B cell (primary cell): ENCODE results near the gene KDM6B. TPM values are rescaled to one million over a fixed set of nuclear protein-coding genes. Genes with fewer than 3 reads are reported as not detected.

Experiments used
- ATAC-seq: fragments of 200-7000 bp; cut with Tn5 transposase; one replicate; pipeline ENCODE4 v1.10.0; 2021; ENCODE audit warnings: low read depth, mild to moderate bottlenecking, moderate number of reproducible peaks, moderate library complexity
- CTCF ChIA-PET: fragments of 350-600 bp; sonication (Branson Sonifier 250); formaldehyde crosslinking; loops from one replicate; lab custom pipeline; 2021; ENCODE audit warnings: antibody characterized with exemption, inconsistent platforms; lab: Charles Lee
- POLR2A ChIA-PET: fragments of 350-600 bp; sonication (Branson Sonifier 250); formaldehyde crosslinking; loops from one replicate; lab custom pipeline; 2021; ENCODE audit warnings: antibody characterized with exemption; lab: Charles Lee
- DNase-seq: peaks from one replicate; pipeline ENCODE4 v3.0.0; 2013
- H2AFZ ChIP-seq: 2 replicates; pipeline ENCODE4 v1.6.1; 2012; ENCODE audit warnings: mild to moderate bottlenecking, low read depth, low read length; ENCODE audit not compliant: insufficient read depth, poor library complexity, severe bottlenecking
- H3K27ac ChIP-seq, 2 donors: 1 replicate in 1 of 2; 2 replicates in 1 of 2; pipeline ENCODE4 v1.5.1; 2012 to 2013; ENCODE audit warnings: low read length in 2 of 2, mild to moderate bottlenecking in 2 of 2, moderate library complexity in 1 of 2
- H3K27me3 ChIP-seq, 4 experiments: fragments of 200-600 bp in 1 of 4; sonication (generic) in 1 of 4; replicated peaks in 1 of 4; 1 replicate in 2 of 4; 2 replicates in 2 of 4; pipeline versions ENCODE4 v1.6.1 to v1.7.0; 2013 to 2016; ENCODE audit warnings: low read length in 3 of 4, mild to moderate bottlenecking in 2 of 4, mixed read lengths in 1 of 4, moderate library complexity in 1 of 4; ENCODE audit not compliant: insufficient read depth in 4 of 4, control insufficient read depth in 3 of 4; ENCODE audit errors: control extremely low read depth in 1 of 4
- H3K36me3 ChIP-seq, 2 experiments: replicated peaks in 1 of 2; 1 replicate in 1 of 2; 2 replicates in 1 of 2; pipeline versions ENCODE4 v1.6.1 to v1.7.1; 2013; ENCODE audit warnings: low read length in 1 of 2; ENCODE audit not compliant: insufficient read depth in 2 of 2, control insufficient read depth in 1 of 2; ENCODE audit errors: control extremely low read depth in 1 of 2, extremely low read depth in 1 of 2
- H3K4me1 ChIP-seq, 2 donors: fragments of 200-600 bp in 1 of 2; sonication (generic) in 1 of 2; 1 replicate in 1 of 2; 2 replicates in 1 of 2; pipeline versions ENCODE4 v1.5.1 to v1.6.1; 2013 to 2017; ENCODE audit warnings: low read length in 2 of 2; ENCODE audit not compliant: control insufficient read depth in 2 of 2, insufficient read depth in 2 of 2
- H3K4me2 ChIP-seq: replicated peaks from 2 replicates; pipeline ENCODE3; 2012; ENCODE audit warnings: mild to moderate bottlenecking, low read depth, low read length; ENCODE audit not compliant: poor library complexity, severe bottlenecking
- H3K4me3 ChIP-seq, 5 experiments: fragments of 200-600 bp in 1 of 5; sonication (generic) in 1 of 5; 1 replicate in 3 of 5; 2 replicates in 2 of 5; pipeline versions ENCODE4 v1.5.1 to v1.7.0; 2011 to 2016; ENCODE audit warnings: low read length in 4 of 5, mild to moderate bottlenecking in 4 of 5, low read depth in 2 of 5, control low read depth in 1 of 5, moderate library complexity in 1 of 5; ENCODE audit not compliant: insufficient read depth in 1 of 5; ENCODE audit errors: control extremely low read depth in 1 of 5, extremely low read depth in 1 of 5
- H3K79me2 ChIP-seq: fragments of 200-600 bp; sonication (generic); one replicate; pipeline ENCODE4 v1.6.0; 2016; ENCODE audit warnings: low read length; ENCODE audit not compliant: control insufficient read depth, insufficient read depth
- H3K9ac ChIP-seq: fragments of 200-600 bp; sonication (generic); 2 replicates; pipeline ENCODE4 v1.6.1; 2017; ENCODE audit warnings: mild to moderate bottlenecking, low read length, moderate library complexity
- H3K9me3 ChIP-seq, 3 donors: one replicate each; pipeline versions ENCODE4 v1.6.1 to v1.7.1; 2013; ENCODE audit warnings: low read length in 2 of 3; ENCODE audit not compliant: control insufficient read depth in 2 of 3, insufficient read depth in 1 of 3; ENCODE audit errors: control extremely low read depth in 1 of 3
- H4K20me1 ChIP-seq: 2 replicates; pipeline ENCODE4 v1.6.0; 2012; ENCODE audit warnings: mild to moderate bottlenecking, low read length; ENCODE audit not compliant: insufficient read depth, control insufficient read depth, poor library complexity, severe bottlenecking
- H3K27ac Mint-ChIP-seq: one replicate; pipeline ENCODE4 v1.8.0; 2021; ENCODE audit warnings: mixed read lengths
- H3K27me3 Mint-ChIP-seq: one replicate; pipeline ENCODE4 v1.8.0; 2021; ENCODE audit warnings: mixed read lengths
- H3K4me1 Mint-ChIP-seq: one replicate; pipeline ENCODE4 v1.8.0; 2021; ENCODE audit warnings: mixed read lengths
- H3K4me3 Mint-ChIP-seq: one replicate; pipeline ENCODE4 v1.8.0; 2021; ENCODE audit warnings: mixed read lengths
- H3K9me3 Mint-ChIP-seq: one replicate; pipeline ENCODE4 v1.8.0; 2022; ENCODE audit warnings: mixed read lengths; ENCODE audit not compliant: insufficient read depth
- CTCF ChIP-seq: fragments of 200-600 bp; IDR thresholded peaks from one replicate; pipeline ENCODE4 v1.8.0; 2022; ENCODE audit warnings: antibody characterized with exemption, mild to moderate bottlenecking
- EZH2 ChIP-seq: IDR thresholded peaks from 2 replicates; pipeline ENCODE4 v1.6.1; 2012; ENCODE audit warnings: borderline replicate concordance, low read depth, mild to moderate bottlenecking, moderate library complexity, low read length; ENCODE audit not compliant: insufficient read depth, poor library complexity, severe bottlenecking
- WGBS: methylation state at CpG from one replicate; pipeline ENCODE4 v1.1.5; 2013; ENCODE audit warnings: missing lambda C conversion rate; ENCODE audit not compliant: insufficient coverage; 5-methylcytosine and 5-hydroxymethylcytosine counted together
- intact Hi-C: fragments of 100-400 bp; cut with micrococcal nuclease; formaldehyde crosslinking; loops from one replicate; pipeline ENCODE4 v1.10.0; 2022
- polyA plus RNA-seq: library from polyadenylated mRNA; depleted of rRNA; stranded (reverse); fragments of >200 nt; gene quantifications from 2 replicates; pipeline ENCODE4 v1.2.3, GENCODE V29; 2012
- total RNA-seq, 2 donors: library from RNA; stranded (reverse); fragments of 120-200 nt in 1 of 2; gene quantifications; 1 replicate in 1 of 2; 2 replicates in 1 of 2; pipeline versions ENCODE4 v1.2.3 to v1.2.4, GENCODE V29; 2013 to 2022

The KDM6B gene
- total and polyA plus RNA-seq, 2 donors (not counting 1 experiment from before 2014, with no cell fraction given) = 18.6 to 110 TPM

- Mint-ChIP-seq H3K4me3 (no peak overlapping the region), H3K27ac (no peak overlapping the region)
- peak; percentile 42 for DNase-seq
Observed at GRCh38 chr17:7854078-7854777, 20.2 kb downstream of the KDM6B start.

More at GRCh38 chr17:7854078-7854777, 20.2 kb downstream of the KDM6B start:
- intact Hi-C loops = no loop called here
- no peak overlapping the region for H3K27ac ChIP-seq
- TF ChIP-seq CTCF (no peak), EZH2 (no peak)
- peaks cover 27 to 45% of the 10 kb centered on the region in 2 donors for H3K4me1 ChIP-seq
- H3K9ac ChIP-seq = no peak overlapping the region
- WGBS = 88% methylated on average over 4 of the region's 31 CpGs
- no peak overlapping the region for H3K4me2 ChIP-seq
- no peak for ATAC-seq
- H3K4me3 ChIP-seq = no peak overlapping the region
- H3K36me3 ChIP-seq = peaks cover 0 to 17% of the 10 kb centered on the region in 2 experiments
- H3K79me2 ChIP-seq = peaks cover 9% of the 10 kb centered on the region
- POLR2A ChIA-PET = no interaction called here
- no peak overlapping the region for H2AFZ ChIP-seq
- H3K4me1 Mint-ChIP-seq = peaks cover 22% of the 10 kb centered on the region
- H3K9me3 Mint-ChIP-seq = no peaks in the 10 kb centered on the region
- CTCF ChIA-PET = interaction anchor here (1.2 kb wide), 1 partner anchor 9 kb away, joined by 3 read pairs; no protein-coding TSS in a partner anchor
- peaks cover 45% of the 10 kb centered on the region for H4K20me1 ChIP-seq
- H3K9me3 ChIP-seq = no peaks in the 10 kb centered on the region
- H3K27me3 ChIP-seq = no peaks in the 10 kb centered on the region
- no peaks in the 10 kb centered on the region for H3K27me3 Mint-ChIP-seq
